SK-N-SH (cell line): Measurements from ENCODE around the gene ACOT8. TPM values are rescaled to one million over a fixed set of nuclear protein-coding genes. Genes with fewer than 3 reads are reported as not detected.

Experiments used
- CTCF ChIA-PET: fragments of 300-600, 350-600 bp; formaldehyde crosslinking; extraction: SDS; loops from one replicate; lab custom pipeline; 2021; lab: Yijun Ruan, JAX
- POLR2A ChIA-PET: fragments of 350-600 bp; sonication (Branson Sonifier 250); formaldehyde crosslinking; extraction: SDS; loops from one replicate; lab custom pipeline; 2020; ENCODE audit warnings: antibody characterized with exemption, inconsistent platforms; lab: Yijun Ruan, JAX
- DNase-seq: peaks from one replicate; pipeline ENCODE4 v3.0.0; 2012
- H2AFZ ChIP-seq: fragments of 200-600 bp; sonication (generic); 2 replicates; pipeline ENCODE4 v1.8.1; 2016; ENCODE audit warnings: antibody characterized with exemption, mild to moderate bottlenecking, low read depth
- H3F3A ChIP-seq: fragments of 200-600 bp; sonication (generic); replicated peaks from 2 replicates; pipeline ENCODE3; 2016; ENCODE audit warnings: antibody characterized with exemption, mild to moderate bottlenecking; ENCODE audit not compliant: insufficient read depth
- H3K27ac ChIP-seq, 2 experiments: fragments of 200-500 bp in 1 of 2; fragments of 200-600 bp in 1 of 2; sonication (Bioruptor generic) in 1 of 2; sonication (generic), shearing (Covaris generic) in 1 of 2; 2 replicates each; pipeline versions ENCODE4 v1.5.1 to v1.6.1; 2014 to 2016; ENCODE audit warnings: low read depth in 2 of 2, inconsistent platforms in 1 of 2, low read length in 1 of 2, mild to moderate bottlenecking in 1 of 2, mixed read lengths in 1 of 2
- H3K27me3 ChIP-seq: fragments of 200-600 bp; sonication (generic), shearing (Covaris generic); 2 replicates; pipeline ENCODE4 v1.6.1; 2016; ENCODE audit warnings: mixed run types; ENCODE audit not compliant: insufficient read depth
- H3K36me3 ChIP-seq, 2 experiments: fragments of 200-500 bp in 1 of 2; fragments of 200-600 bp in 1 of 2; sonication (Bioruptor generic) in 1 of 2; sonication (generic) in 1 of 2; replicated peaks in 1 of 2; 2 replicates each; pipeline versions ENCODE3 to v1.5.1; 2014 to 2016; ENCODE audit warnings: low read length in 1 of 2, mild to moderate bottlenecking in 1 of 2; ENCODE audit not compliant: insufficient read depth in 2 of 2, control insufficient read depth in 1 of 2
- H3K4me1 ChIP-seq, 2 experiments: fragments of 200-500 bp in 1 of 2; fragments of 200-600 bp in 1 of 2; sonication (Bioruptor generic) in 1 of 2; sonication (generic), shearing (Covaris generic) in 1 of 2; 2 replicates each; pipeline versions ENCODE4 v1.5.1 to v1.6.1; 2014 to 2016; ENCODE audit warnings: low read depth in 1 of 2, low read length in 1 of 2, mixed run types in 1 of 2; ENCODE audit not compliant: insufficient read depth in 2 of 2, control insufficient read depth in 1 of 2
- H3K4me2 ChIP-seq: fragments of 200-600 bp; sonication (generic), shearing (Covaris generic); 2 replicates; pipeline ENCODE4 v1.6.1; 2017; ENCODE audit warnings: mixed run types
- H3K4me3 ChIP-seq, 2 experiments: fragments of 200-500 bp in 1 of 2; fragments of 200-600 bp in 1 of 2; sonication (Bioruptor generic) in 1 of 2; sonication (generic), shearing (Covaris generic) in 1 of 2; 2 replicates each; pipeline versions ENCODE4 v1.5.1 to v1.8.1; 2014 to 2016; ENCODE audit warnings: low read depth in 2 of 2, inconsistent platforms in 1 of 2, low read length in 1 of 2, mild to moderate bottlenecking in 1 of 2, mixed read lengths in 1 of 2, moderate library complexity in 1 of 2
- H3K79me2 ChIP-seq: fragments of 200-600 bp; sonication (generic); 2 replicates; pipeline ENCODE4 v1.8.1; 2017; ENCODE audit warnings: mild to moderate bottlenecking; ENCODE audit not compliant: insufficient read depth
- H3K9ac ChIP-seq: fragments of 200-600 bp; sonication (generic); 2 replicates; pipeline ENCODE4 v1.6.1; 2017; ENCODE audit warnings: mixed run types
- H3K9me2 ChIP-seq: fragments of 200-600 bp; sonication (generic); 2 replicates; pipeline ENCODE4 v1.6.1; 2017; ENCODE audit warnings: mixed run types
- H3K9me3 ChIP-seq: fragments of 200-600 bp; sonication (generic); 2 replicates; pipeline ENCODE4 v1.6.1; 2017; ENCODE audit warnings: mixed run types, mild to moderate bottlenecking, moderate library complexity
- H4K20me1 ChIP-seq: fragments of 200-600 bp; sonication (generic); 2 replicates; pipeline ENCODE4 v1.6.1; 2017; ENCODE audit warnings: mild to moderate bottlenecking, mixed run types; ENCODE audit not compliant: insufficient read depth
- CHD2 ChIP-seq: fragments of 150-350 bp; IDR thresholded peaks from 2 replicates; pipeline ENCODE4 v1.6.1; 2018; ENCODE audit warnings: low read length; ENCODE audit not compliant: partially characterized antibody
- ELF1 ChIP-seq: IDR thresholded peaks from 2 replicates; pipeline ENCODE4 v1.4.0; 2012
- EP300 ChIP-seq, 2 experiments: IDR thresholded peaks; 2 replicates each; pipeline versions ENCODE4 v1.4.0 to v1.6.1; 2012; ENCODE audit warnings: borderline replicate concordance in 1 of 2, low read depth in 1 of 2, low read length in 1 of 2
- EZH2phosphoT487 ChIP-seq: fragments of 200-600 bp; sonication (generic); IDR thresholded peaks from 2 replicates; pipeline ENCODE4 v1.6.1; 2017; ENCODE audit warnings: low read depth, mixed run types, mild to moderate bottlenecking, antibody characterized with exemption, moderate library complexity, borderline replicate concordance
- FOXM1 ChIP-seq: IDR thresholded peaks from 2 replicates; pipeline ENCODE4 v1.4.0; 2012; ENCODE audit warnings: low read depth, mild to moderate bottlenecking
- GABPA ChIP-seq: IDR thresholded peaks from 2 replicates; pipeline ENCODE4 v1.4.0; 2012; ENCODE audit warnings: low read depth, mild to moderate bottlenecking
- JUND ChIP-seq: IDR thresholded peaks from 2 replicates; pipeline ENCODE4 v1.4.0; 2012
- MEF2A ChIP-seq: IDR thresholded peaks from 2 replicates; pipeline ENCODE4 v1.4.0; 2012; ENCODE audit warnings: low read depth, borderline replicate concordance
- MXI1 ChIP-seq: IDR thresholded peaks from 2 replicates; pipeline ENCODE4 v1.6.1; 2012; ENCODE audit warnings: mild to moderate bottlenecking, low read depth, low read length, improper control_type of control experiment
- NFIC ChIP-seq: IDR thresholded peaks from 2 replicates; pipeline ENCODE4 v1.4.0; 2012; ENCODE audit warnings: borderline replicate concordance
- POLR2AphosphoS5 ChIP-seq: IDR thresholded peaks from 2 replicates; pipeline ENCODE4 v1.6.1; 2012; ENCODE audit warnings: low read depth, low read length
- RAD21 ChIP-seq: IDR thresholded peaks from 2 replicates; pipeline ENCODE4 v1.6.1; 2012; ENCODE audit warnings: mild to moderate bottlenecking, low read length
- RXRA ChIP-seq: IDR thresholded peaks from 2 replicates; pipeline ENCODE4 v1.4.0; 2012; ENCODE audit warnings: low read depth, mild to moderate bottlenecking, borderline replicate concordance
- SIN3A ChIP-seq: IDR thresholded peaks from 2 replicates; pipeline ENCODE4 v1.6.1; 2012; ENCODE audit warnings: low read depth, mild to moderate bottlenecking, low read length, moderate library complexity, borderline replicate concordance
- SMC3 ChIP-seq: IDR thresholded peaks from 2 replicates; pipeline ENCODE4 v1.6.1; 2012; ENCODE audit warnings: low read depth, low read length, improper control_type of control experiment
- TAF1 ChIP-seq: IDR thresholded peaks from 2 replicates; pipeline ENCODE4 v1.6.1; 2012; ENCODE audit warnings: low read depth, mild to moderate bottlenecking, low read length, moderate library complexity, borderline replicate concordance
- TCF12 ChIP-seq: IDR thresholded peaks from 2 replicates; pipeline ENCODE4 v1.4.0; 2012
- TEAD4 ChIP-seq: IDR thresholded peaks from 2 replicates; pipeline ENCODE4 v1.4.0; 2012; ENCODE audit warnings: mild to moderate bottlenecking, borderline replicate concordance; ENCODE audit not compliant: insufficient read depth
- YY1 ChIP-seq: IDR thresholded peaks from 2 replicates; pipeline ENCODE4 v1.4.0; 2012; ENCODE audit warnings: low read depth, mild to moderate bottlenecking
- WGBS: methylation state at CpG from one replicate; pipeline ENCODE4 v1.1.6; 2017; ENCODE audit warnings: low lambda C conversion rate; 5-methylcytosine and 5-hydroxymethylcytosine counted together
- polyA plus RNA-seq, 3 experiments: library from polyadenylated mRNA; depleted of rRNA; stranded (reverse); fragments of >200 nt; gene quantifications; 2 replicates each; pipeline ENCODE4 v1.2.3, GENCODE V29; 2012
- TF ChIP-seq, protein P1 (sequence below): fragments of 200-600 bp; sonication (generic); IDR thresholded peaks from 2 replicates; pipeline ENCODE4 v1.6.1; 2017; ENCODE audit warnings: antibody characterized with exemption, mild to moderate bottlenecking, moderate library complexity
- TF ChIP-seq, protein P2 (sequence below): fragments of 150-350 bp; IDR thresholded peaks from 2 replicates; pipeline ENCODE4 v1.6.1; 2017; ENCODE audit warnings: antibody characterized with exemption, low read length, low read depth, borderline replicate concordance
- TF ChIP-seq, protein P3 (sequence below): IDR thresholded peaks from 2 replicates; pipeline ENCODE4 v1.4.0; 2012; ENCODE audit warnings: low read depth
- TF ChIP-seq, protein P4 (sequence below): fragments of 150-350 bp; IDR thresholded peaks from 2 replicates; pipeline ENCODE4 v1.6.1; 2016; ENCODE audit warnings: mild to moderate bottlenecking, low read depth, low read length
- TF ChIP-seq, protein P5 (sequence below): IDR thresholded peaks from 2 replicates; pipeline ENCODE4 v1.4.0; 2012; ENCODE audit warnings: low read depth, borderline replicate concordance
- TF ChIP-seq, protein P6 (sequence below): IDR thresholded peaks from 2 replicates; pipeline ENCODE4; 2012

Gene ACOT8
- 48.4 and 54.8 TPM in 2 replicates for polyA plus RNA-seq (2012; rRNA removed)
- polyA plus RNA-seq (2012; cell fraction: cytosol; rRNA removed) = 26.6 and 38.9 TPM in 2 replicates
- polyA plus RNA-seq (2012; cell fraction: nucleus; rRNA removed) = 68.5 and 73.9 TPM in 2 replicates

DNA sequence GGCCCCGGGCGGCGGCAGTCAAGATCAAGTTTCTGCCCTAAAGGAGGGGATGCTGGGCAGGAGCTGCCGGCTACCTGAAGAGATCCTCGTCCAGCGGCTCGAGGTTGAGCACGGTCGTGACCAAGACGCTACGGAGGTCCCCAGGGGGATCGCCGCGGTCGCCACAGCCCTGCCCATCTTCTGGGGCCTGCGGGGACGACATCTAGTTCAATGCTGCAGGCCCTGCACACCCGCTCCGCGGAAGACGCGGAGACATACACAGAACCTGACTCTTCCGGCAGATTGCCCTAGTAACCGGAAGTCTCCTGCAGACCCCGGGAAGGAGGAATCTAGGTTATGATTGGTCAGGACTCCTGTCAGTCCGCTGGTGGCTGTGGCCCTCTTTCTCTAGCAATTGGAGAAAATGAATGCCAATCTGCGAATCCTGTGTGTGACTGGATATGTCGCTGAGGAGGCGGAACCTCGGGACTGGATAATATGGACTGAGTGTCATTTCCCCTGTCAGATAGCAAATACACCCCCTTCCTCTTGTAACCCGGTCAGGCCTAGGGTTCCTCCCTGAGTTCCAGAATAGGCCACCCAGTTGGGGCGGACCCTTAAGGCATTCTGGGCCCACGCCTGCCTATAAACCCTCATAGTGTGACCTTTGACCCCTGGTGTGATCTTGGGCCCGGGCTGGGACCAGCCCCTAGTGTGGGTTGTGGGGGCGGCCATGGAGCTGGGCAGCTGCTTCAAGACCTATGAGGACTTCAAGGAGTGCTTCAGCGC, at the start of gene ACOT8, which contains the start of gene ZSWIM3:
Gene ACOT8, minus strand, starts transcription at position 279 of the 768 bp plus-strand sequence. Its CDS starts 77 bp downstream, at position 202.
Gene ZSWIM3, plus strand, starts transcription at position 501 of the 768 bp plus-strand sequence. Its CDS starts 212 bp downstream, at position 713.
- Histone ChIP-seq H4K20me1 (no peaks in the 10 kb centered on the region), H3K27me3 (no peaks in the 10 kb centered on the region), H2AFZ (peak within 1 kb of the TSS; percentile 99), H3K9me2 (no peaks in the 10 kb centered on the region), H3K4me1 (peaks cover 8 to 13% of the 10 kb centered on the region in 2 experiments; a peak in 2 of 4 replicates), H3K9ac (peak within 1 kb of the TSS; percentile 70), H3K4me3 (peak within 1 kb of the TSS; percentile 75), H3K4me2 (peak within 1 kb of the TSS; percentile 84), H3K79me2 (peaks cover 25% of the 10 kb centered on the region), H3K9me3 (no peaks in the 10 kb centered on the region), H3K36me3 (peaks cover 6 to 8% of the 10 kb centered on the region in 2 experiments), H3F3A (no peaks in the 10 kb centered on the region), H3K27ac (peak within 1 kb of the TSS in 1 of 2 experiments; percentile 71; a peak in 2 of 4 replicates)
- CTCF ChIA-PET = interaction anchor here (0.8 to 1.3 kb wide), 3 partner anchors 16 to 130 kb away, joined by 3 to 6 read pairs (median 4); partner anchors contain the start of genes CTSA and NEURL2
- TF ChIP-seq FOXM1 = no peak
- no peak; the same call in 1 of the 2 replicates for TF ChIP-seq JUND
- TF ChIP-seq GABPA = peak; percentile 97
- TF ChIP-seq, protein P1, sequence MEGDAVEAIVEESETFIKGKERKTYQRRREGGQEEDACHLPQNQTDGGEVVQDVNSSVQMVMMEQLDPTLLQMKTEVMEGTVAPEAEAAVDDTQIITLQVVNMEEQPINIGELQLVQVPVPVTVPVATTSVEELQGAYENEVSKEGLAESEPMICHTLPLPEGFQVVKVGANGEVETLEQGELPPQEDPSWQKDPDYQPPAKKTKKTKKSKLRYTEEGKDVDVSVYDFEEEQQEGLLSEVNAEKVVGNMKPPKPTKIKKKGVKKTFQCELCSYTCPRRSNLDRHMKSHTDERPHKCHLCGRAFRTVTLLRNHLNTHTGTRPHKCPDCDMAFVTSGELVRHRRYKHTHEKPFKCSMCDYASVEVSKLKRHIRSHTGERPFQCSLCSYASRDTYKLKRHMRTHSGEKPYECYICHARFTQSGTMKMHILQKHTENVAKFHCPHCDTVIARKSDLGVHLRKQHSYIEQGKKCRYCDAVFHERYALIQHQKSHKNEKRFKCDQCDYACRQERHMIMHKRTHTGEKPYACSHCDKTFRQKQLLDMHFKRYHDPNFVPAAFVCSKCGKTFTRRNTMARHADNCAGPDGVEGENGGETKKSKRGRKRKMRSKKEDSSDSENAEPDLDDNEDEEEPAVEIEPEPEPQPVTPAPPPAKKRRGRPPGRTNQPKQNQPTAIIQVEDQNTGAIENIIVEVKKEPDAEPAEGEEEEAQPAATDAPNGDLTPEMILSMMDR = no peak
- TF ChIP-seq ELF1 = peak; percentile 91
- TF ChIP-seq POLR2AphosphoS5 = peak; percentile 86
- TF ChIP-seq, protein P2, sequence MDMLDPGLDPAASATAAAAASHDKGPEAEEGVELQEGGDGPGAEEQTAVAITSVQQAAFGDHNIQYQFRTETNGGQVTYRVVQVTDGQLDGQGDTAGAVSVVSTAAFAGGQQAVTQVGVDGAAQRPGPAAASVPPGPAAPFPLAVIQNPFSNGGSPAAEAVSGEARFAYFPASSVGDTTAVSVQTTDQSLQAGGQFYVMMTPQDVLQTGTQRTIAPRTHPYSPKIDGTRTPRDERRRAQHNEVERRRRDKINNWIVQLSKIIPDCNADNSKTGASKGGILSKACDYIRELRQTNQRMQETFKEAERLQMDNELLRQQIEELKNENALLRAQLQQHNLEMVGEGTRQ = no peak
- TF ChIP-seq YY1 = peak; percentile 45; the same call in 1 of the 2 replicates
- TF ChIP-seq RAD21 = no peak
- TF ChIP-seq, protein P3, sequence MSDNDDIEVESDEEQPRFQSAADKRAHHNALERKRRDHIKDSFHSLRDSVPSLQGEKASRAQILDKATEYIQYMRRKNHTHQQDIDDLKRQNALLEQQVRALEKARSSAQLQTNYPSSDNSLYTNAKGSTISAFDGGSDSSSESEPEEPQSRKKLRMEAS = peak; percentile 52; the same call in 1 of the 2 replicates
- TF ChIP-seq RXRA = no peak
- TF ChIP-seq TEAD4 = no peak
- TF ChIP-seq, protein P4, sequence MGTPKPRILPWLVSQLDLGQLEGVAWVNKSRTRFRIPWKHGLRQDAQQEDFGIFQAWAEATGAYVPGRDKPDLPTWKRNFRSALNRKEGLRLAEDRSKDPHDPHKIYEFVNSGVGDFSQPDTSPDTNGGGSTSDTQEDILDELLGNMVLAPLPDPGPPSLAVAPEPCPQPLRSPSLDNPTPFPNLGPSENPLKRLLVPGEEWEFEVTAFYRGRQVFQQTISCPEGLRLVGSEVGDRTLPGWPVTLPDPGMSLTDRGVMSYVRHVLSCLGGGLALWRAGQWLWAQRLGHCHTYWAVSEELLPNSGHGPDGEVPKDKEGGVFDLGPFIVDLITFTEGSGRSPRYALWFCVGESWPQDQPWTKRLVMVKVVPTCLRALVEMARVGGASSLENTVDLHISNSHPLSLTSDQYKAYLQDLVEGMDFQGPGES = peak; percentile 98
- TF ChIP-seq SMC3 = no peak
- no peak for TF ChIP-seq NFIC
- peak; percentile 89; the same call in 1 of the 2 replicates for TF ChIP-seq TAF1
- no peak for TF ChIP-seq EZH2phosphoT487
- TF ChIP-seq TCF12 = 0 out of 2 replicates have a peak, but pooled peaks have one; percentile 10
- peak; percentile 98 for TF ChIP-seq CHD2
- TF ChIP-seq EP300 (IDR thresholded peaks at IDR 0.05; ENCODE audit: borderline replicate concordance in 1 of 2, low read depth in 1 of 2, low read length in 1 of 2) = no peak
- no peak for TF ChIP-seq MEF2A
- TF ChIP-seq, protein P5, sequence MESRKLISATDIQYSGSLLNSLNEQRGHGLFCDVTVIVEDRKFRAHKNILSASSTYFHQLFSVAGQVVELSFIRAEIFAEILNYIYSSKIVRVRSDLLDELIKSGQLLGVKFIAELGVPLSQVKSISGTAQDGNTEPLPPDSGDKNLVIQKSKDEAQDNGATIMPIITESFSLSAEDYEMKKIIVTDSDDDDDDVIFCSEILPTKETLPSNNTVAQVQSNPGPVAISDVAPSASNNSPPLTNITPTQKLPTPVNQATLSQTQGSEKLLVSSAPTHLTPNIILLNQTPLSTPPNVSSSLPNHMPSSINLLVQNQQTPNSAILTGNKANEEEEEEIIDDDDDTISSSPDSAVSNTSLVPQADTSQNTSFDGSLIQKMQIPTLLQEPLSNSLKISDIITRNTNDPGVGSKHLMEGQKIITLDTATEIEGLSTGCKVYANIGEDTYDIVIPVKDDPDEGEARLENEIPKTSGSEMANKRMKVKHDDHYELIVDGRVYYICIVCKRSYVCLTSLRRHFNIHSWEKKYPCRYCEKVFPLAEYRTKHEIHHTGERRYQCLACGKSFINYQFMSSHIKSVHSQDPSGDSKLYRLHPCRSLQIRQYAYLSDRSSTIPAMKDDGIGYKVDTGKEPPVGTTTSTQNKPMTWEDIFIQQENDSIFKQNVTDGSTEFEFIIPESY = peak; percentile 80
- peak; percentile 93 for TF ChIP-seq SIN3A
- TF ChIP-seq, protein P6, sequence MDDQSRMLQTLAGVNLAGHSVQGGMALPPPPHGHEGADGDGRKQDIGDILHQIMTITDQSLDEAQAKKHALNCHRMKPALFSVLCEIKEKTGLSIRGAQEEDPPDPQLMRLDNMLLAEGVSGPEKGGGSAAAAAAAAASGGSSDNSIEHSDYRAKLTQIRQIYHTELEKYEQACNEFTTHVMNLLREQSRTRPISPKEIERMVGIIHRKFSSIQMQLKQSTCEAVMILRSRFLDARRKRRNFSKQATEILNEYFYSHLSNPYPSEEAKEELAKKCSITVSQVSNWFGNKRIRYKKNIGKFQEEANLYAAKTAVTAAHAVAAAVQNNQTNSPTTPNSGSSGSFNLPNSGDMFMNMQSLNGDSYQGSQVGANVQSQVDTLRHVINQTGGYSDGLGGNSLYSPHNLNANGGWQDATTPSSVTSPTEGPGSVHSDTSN = peak; percentile 100
- TF ChIP-seq MXI1 = peak; percentile 82
- POLR2A ChIA-PET = interaction anchor here (1.4 to 1.8 kb wide), 2 partner anchors 18 to 33 kb away, joined by 4 to 5 read pairs; partner anchors contain the start of genes CTSA and NEURL2
- 1% methylated on average over 26 of the region's 36 CpGs for WGBS
- DNase-seq = peak; percentile 99
